ENCODE data around the gene NIPSNAP3A.

DNA sequence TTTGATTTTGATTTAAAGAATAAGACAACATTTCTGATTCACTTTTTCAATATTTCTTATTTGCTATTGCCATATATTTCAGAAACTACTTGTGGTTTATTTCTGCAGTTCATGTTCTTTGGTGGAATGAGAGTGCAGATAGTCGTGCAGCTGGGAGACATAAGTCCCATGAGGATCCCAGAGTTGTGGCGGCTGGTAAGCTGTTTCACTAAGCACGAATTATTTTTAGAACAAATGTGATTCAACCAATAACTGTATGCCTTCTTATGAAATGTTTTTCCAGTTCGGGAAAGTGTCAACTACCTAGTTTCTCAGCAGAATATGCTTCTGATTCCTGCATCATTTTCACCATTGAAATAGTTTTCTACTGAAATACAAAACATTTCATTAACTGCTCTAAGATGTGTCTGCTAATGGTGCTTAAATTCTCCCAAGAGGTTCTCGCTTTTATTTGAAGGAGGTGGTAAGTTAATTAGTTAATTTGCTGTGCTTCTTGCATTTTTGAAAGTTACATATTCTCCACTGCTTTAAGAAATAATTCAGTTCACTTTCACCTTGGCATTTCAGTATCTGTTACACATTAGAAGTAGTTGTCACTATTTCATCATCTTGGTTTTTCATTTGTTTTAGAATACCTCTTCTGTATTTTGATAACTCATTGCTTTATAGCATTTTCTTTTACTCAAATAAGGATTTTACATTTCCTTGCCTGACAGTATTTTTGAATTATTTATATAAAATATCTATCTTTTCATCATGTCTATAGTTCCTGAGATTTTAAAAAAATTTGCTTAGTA, 25.4 kb downstream of the NIPSNAP3A start:
- TF ChIP-seq POLR2A (IDR thresholded peaks at IDR 0.05; ENCODE audit: low read length) = no peak
- no peak for TF ChIP-seq CTCF (IDR thresholded peaks at IDR 0.05)
- TF ChIP-seq SMC3 (IDR thresholded peaks at IDR 0.05) = no peak
- no peak for TF ChIP-seq USF2 (IDR thresholded peaks at IDR 0.05)
- no peak for TF ChIP-seq KDM1A (IDR thresholded peaks at IDR 0.05; ENCODE audit: low read depth)

All from A549 (cell line).